C4-2B (cell line): Measurements from ENCODE around the gene TMEM107.

Experiments used
- ZFX ChIP-seq: fragments of 450-650 bp; IDR thresholded peaks from 2 replicates; pipeline ENCODE4 v1.6.1; 2017
- TF ChIP-seq, protein P1 (sequence below): fragments of 450-650 bp; conservative IDR thresholded peaks from 2 replicates; pipeline ENCODE4 v1.5.1; 2017; ENCODE audit warnings: mild to moderate bottlenecking

DNA sequence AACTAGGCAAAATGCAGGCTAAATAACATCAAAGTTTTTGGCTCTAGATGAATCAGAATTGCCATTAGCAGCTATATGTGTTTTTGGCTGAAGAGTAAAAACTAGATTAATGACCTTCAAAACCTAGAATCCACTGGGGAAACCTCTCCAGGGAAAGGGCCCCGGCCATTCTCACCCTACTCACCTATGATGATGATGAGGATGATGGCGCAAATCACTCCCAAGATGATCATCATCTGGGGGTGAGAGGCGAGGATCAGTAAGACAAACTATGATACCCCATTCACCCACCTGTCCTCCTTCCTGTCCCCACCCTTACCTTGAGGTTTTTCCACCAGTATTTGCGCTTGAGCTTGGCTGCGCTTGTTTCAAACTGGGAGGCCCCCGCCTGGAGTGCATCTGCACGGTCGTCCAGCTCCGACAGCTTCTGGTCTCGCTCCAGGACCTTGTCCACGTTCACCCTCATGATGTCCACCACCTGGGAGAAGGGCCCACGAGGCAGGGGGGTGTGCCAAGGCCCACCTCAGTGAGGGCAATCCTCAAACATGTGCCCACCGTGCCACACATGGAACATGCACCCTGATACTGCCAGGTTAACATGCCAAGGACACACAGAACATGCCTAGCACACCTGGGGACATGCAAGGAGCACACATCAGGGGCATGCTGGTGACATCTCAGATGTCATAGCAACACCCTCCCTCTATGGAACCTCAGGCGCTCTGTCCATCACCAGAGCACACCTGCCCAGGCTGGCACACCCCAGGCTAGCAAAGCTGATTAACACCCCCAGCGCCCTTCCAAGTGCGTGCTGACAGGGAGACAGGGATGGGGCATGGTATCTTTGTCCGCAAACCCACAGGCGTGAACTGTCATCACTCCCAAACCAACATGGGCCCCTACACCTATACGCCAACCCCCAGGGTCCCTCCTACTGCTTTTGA lies 14.6 kb downstream of the TMEM107 start:
- TF ChIP-seq, protein P1, sequence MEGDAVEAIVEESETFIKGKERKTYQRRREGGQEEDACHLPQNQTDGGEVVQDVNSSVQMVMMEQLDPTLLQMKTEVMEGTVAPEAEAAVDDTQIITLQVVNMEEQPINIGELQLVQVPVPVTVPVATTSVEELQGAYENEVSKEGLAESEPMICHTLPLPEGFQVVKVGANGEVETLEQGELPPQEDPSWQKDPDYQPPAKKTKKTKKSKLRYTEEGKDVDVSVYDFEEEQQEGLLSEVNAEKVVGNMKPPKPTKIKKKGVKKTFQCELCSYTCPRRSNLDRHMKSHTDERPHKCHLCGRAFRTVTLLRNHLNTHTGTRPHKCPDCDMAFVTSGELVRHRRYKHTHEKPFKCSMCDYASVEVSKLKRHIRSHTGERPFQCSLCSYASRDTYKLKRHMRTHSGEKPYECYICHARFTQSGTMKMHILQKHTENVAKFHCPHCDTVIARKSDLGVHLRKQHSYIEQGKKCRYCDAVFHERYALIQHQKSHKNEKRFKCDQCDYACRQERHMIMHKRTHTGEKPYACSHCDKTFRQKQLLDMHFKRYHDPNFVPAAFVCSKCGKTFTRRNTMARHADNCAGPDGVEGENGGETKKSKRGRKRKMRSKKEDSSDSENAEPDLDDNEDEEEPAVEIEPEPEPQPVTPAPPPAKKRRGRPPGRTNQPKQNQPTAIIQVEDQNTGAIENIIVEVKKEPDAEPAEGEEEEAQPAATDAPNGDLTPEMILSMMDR = no peak
- no peak for TF ChIP-seq ZFX
